HG03354 (cell line): ENCODE measurements around the gene WFS1.

Source experiments
- ATAC-seq: cut with Tn5 transposase; IDR thresholded peaks from one replicate; pipeline ENCODE4 v1.9.1; 2021; ENCODE audit warnings: mild to moderate bottlenecking; ENCODE audit not compliant: unreplicated experiment, poor library complexity, severe bottlenecking

WFS1 gene, protein sequence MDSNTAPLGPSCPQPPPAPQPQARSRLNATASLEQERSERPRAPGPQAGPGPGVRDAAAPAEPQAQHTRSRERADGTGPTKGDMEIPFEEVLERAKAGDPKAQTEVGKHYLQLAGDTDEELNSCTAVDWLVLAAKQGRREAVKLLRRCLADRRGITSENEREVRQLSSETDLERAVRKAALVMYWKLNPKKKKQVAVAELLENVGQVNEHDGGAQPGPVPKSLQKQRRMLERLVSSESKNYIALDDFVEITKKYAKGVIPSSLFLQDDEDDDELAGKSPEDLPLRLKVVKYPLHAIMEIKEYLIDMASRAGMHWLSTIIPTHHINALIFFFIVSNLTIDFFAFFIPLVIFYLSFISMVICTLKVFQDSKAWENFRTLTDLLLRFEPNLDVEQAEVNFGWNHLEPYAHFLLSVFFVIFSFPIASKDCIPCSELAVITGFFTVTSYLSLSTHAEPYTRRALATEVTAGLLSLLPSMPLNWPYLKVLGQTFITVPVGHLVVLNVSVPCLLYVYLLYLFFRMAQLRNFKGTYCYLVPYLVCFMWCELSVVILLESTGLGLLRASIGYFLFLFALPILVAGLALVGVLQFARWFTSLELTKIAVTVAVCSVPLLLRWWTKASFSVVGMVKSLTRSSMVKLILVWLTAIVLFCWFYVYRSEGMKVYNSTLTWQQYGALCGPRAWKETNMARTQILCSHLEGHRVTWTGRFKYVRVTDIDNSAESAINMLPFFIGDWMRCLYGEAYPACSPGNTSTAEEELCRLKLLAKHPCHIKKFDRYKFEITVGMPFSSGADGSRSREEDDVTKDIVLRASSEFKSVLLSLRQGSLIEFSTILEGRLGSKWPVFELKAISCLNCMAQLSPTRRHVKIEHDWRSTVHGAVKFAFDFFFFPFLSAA

DNA sequence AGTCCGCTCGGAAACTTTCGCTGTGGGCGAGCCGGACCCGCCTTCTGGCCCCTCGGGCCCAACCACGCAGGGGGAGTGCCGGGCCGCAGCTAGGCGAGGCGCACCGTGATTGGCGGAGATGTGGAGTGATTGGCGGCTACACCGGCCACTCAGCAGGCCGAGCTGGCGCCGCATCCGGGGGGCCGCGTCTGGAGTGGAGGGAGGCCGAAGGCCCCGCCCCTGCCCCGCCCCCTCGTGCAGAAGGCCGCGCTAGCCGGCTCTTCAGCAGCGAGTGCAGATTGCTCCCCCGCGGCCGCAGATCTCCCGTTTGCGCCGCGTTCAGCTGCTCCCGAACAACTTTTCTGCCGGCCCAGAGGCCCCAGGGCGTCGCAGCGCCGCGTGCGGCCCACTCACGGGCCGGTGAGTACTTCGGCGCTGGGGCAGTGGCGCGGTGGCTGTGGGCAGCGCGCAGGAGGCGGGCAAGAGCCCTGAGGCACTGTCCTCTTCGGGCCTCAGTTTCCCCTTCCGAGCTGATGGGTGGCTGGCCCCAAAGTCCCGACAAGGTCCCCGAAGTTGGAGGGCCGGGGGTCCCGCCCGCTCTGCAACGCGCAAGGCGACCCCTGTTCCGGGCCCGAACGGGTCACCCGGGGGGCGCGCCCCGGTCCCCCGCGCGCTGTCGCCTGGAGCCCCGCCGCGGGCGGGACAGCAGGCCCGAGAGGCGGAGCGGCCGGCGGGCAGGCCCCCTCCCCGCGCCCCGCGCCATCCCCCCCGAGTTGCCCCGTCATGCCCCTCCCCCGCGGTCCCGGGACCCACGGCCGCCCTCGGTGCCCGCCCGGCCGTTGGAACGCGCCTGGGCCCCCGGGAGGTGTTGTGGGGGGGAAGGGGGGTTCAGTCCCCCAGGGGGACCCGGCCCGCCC is at the start of gene WFS1:
Gene WFS1, plus strand, starts transcription at position 235 of the 896 bp plus-strand sequence. CDS start 7,606 bp downstream, outside the sequence.
- ATAC-seq: peak; percentile 100

DNA sequence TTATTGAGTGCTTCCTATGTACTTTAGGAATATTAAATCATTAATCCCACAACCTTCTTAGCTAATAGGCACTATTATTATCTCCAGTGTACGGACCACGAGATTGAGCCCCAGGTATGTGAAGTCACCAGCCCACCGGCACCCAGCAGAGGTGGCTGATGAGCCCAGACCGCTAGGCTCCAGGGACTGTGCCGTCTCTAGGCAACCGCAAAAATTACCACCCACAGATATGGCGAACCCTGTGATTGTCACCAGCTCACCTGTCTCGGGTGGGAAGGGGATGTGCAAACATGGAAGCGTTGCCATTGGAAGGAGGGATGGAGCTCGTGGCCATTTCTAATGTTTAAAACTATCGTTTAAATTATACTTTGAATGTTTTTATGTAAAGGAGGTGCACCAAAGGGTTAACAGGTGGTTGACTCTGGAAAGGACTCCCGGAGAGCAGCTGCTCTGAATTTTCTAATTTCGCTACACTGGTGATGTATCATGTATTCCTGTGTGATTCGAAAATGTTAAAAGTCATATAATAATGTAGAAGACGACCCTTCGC is 48.3 kb upstream of the WFS1 start:
- no peak for ATAC-seq

DNA sequence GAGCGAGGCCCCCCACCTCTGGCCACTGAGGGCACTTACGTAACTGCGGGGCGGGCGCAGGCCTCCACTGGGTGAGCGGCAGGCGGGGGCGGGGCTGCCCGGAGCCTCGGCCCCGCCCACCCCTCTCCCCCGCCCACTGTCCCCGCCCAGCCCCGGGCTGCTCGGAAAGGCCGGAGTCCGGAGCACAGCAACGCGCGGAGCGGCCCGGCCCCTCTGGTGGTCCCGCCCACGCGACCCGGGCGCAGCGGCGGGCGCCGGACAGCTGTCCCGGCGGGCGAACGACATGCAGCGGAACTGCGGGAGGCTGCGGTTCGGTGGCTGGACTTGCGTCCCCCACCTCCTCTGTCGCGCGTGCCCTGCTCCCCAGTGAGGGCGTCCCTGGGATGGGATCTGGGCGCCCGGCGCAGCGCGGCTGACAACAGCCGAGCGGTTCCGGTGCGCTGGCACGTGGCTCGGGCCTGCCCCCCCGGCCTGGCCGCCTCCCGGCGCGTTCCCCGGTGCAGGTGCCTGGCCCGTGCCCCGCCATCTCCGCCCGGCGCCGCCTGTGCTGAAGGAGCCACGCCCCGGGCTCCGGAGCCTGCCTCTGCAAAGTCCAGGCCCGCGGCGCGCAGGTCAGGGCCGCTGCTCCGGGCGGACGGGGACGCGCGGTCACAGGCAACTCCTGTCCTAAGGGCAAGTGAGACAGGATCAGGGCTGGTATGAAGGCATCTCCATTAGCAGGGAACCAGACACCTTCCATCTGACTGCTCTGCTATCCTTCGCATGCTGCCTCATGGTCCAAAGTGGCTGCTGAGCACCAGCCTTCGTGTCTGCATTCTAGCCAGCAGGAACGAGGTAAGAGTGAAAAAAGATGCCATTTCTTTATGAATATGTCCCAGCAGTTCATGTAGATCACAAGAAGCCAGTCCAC is 47.5 kb upstream of the WFS1 start:
- ATAC-seq: no peak

DNA sequence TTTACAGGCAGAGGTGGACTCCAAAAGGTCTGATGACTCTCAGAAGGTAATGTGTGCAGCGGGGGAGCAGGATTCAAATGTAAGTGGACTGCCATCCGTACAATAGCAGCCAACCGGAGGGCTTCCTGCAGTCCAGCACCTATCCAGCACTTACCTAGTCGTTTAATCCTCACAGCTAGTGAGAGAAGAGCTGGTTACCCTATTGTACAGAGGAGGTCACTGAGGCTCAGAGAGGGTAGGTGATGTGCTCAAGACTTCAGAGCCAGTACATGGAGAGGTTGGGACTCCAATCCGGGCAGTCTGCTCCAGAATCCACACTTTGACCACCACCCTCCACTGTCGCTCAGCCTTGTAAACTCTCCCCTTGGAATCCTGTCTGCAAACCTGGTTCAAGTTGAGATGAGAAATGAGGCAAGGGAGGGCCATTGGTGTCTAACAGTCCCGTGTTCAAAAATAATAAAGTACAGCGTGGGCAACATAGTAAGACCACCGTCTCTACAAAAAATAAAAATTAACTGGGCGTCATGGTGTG is 46.8 kb upstream of the WFS1 start:
- no peak for ATAC-seq

DNA sequence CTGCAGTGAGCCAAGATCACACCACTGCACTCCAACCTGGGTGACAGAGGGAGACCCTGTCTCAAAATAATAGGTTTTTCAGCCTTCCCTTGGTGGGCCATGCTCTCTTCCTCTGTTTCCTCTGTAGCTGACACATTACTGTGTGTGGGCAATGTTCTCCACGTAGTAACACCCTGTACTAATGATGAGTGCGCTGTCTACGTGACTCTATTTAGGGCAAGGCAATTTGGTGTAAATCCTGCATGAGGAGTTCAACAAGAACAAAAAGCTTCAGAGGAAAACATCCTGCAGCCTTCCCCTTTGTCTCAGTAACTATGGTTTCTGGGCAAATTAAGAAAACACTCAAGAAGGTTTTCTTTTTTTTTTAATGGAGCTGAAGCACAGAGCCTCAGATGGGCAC is 44.9 kb upstream of the WFS1 start:
- no peak for ATAC-seq

DNA sequence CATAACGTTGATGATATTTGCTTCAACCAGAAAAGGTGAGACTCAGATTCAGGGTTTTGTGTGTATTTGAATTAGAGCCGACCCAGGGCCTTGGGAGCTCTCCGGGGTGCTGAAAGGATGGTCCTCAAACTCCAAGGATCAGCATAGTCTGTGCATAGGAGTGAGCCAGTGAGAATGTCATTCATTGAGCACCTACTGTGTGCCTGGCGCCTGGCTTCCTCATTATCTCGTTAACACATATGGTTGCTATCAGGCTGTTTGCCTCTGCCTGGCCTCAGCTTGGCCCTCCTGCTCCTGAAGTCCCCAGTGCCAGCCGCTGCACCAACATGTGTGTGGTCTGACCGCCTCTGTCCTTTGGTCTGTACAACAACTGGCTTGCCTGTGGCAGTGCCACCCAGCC is 44.2 kb upstream of the WFS1 start:
- ATAC-seq: no peak

DNA sequence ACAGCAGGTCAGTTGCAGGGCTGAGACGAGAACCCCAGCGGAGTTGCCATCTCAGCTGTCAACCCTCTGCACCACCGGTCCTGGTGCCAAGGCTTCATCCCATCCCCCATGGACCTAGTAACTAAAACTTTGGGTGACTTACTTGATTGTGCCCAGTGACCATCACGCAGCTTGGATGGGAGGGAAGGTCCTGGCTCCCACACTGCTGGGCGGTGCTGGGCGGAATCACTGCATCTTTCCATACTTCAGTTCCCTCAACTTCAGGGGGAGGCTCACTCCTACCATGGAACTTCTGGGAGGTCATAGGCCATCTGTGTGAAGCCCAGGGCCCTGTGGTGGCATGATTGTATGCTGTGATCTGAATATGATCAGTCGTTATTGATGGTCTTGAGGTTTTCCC is 43.1 kb upstream of the WFS1 start:
- ATAC-seq: no peak

DNA sequence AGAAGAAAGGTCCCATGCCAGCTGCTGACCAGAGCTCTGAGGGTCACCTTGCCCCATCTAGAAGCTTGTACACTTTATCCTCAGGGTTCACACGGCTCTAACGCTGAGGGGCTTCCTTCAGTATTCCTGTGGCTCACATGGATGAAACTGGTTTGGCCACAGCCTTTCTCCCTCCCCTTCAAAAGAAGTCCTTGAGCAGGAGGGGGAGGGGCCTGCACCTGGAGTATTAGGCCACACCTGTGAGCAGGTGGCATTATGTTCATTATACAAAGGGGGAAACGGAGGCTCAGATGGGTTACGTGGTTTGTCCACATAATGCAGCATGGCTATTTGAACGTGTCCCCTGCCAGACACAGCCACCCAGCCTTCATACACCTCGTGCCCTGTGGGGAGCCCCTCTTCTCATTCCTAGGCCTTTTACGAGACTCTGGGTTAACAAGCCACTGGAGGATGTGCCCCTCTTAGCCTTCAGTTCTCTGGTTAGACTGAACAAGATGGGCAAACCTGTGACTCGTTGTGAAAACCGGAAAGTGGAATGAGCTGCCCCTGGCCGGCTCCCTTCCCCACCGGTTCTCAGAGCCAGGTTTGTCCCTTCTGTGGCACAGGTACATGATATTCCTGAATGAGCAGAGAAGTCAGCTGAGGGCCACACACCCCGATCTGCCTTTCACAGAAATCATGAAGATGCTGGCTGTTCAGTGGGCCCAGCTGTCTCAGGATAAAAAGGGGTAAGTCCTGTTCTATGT is 42.1 kb upstream of the WFS1 start:
- ATAC-seq: no peak

DNA sequence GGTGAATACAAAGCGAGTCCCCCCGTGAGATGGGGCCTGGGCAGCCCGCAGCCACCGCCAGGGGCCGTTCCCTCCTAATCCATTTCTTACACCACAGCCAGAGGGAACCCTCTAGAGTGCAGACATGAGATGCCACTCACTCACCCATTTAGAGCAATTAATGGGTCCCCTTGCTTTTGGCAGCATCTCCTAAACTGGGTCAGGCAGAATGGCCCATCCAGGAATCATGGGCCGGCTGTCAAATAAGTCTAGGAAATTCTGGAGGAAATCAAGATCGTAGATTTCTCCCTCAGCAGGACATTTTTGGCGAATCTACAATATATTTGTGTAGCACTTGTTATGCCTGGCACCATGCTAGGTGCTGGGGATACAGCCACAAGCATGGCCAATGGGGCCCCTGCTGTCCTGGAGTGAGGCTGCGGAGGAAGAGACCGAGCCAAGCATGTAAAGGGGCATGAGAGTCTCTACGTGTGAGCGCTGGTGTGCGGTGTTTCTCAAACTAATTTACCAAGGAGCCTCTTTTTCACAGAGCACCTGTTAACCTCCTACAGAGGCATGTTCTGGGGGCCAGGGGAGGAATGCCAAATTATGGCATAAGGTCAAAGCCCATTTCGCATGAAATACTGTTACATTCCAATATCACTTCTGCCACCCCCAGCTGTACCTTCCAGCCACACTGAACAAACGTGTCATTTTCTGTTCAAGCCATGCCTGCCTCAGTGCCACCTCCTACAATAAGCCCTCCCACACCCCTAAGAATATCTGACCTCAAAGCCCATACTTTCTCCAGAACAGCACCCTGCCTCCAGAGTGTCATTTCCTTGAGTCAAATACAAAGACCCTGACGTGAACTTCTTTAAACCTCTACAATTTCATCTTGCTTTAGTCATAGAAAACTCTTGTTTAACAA is 41.2 kb upstream of the WFS1 start:
- no peak for ATAC-seq

DNA sequence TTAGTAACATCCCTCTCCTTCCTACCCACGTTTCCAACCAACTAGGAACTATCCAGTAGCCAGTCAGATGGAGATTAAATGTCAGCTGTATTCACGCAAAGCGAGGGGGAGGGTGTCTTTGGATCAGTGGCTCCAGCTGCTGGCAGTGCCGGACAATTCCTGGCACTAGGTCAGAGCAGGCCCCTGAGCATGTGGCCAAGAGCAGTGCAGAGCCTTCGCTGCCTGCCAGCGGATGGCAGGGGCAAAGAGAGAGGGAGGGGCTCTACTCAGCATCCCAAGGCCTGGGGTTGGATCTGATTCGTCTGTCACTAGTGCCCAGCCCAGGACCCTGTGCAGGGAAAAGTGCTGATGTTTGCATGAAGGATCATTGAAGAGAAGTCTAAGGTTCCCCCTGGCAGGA is 40.6 kb upstream of the WFS1 start:
- ATAC-seq: no peak

DNA sequence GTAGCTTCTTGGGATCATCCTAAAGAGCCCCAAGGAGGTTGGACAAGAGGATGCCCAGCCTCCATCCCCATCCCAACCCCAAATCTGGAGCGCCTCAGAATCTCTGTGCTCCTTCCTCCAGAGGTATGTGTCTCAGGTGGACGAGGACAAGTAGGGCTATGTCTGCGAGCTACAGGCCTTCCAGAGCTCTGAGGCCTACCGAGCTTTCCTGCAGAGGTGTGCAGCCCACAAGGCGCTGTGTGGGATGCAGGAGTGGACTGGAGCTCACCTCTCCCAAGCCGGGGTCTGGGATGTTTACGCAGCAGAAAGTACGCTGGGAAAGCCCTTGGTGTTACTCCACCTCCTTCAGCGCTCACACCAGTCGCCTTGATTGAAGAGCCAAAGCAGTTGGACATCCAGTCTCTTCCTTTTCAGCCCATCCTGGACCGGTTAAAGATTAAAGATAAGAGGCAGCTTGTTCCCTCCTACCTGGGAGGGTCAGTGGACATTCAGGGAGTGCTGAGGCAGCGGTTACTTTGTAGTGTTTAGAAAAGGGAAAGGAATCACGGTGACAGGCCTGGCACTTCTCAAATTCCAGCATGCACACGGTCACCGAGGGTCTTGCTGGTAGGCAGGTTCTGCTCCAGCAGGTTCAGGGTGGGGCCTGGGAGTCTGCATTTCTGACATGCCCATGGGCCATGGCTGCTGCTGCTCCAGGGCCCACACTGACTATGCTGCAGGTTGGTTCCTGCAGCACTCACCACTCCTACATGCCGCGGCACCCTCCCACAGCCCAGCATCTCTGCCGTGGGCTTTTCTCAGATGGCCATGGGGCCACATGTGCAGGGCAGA is 39.8 kb upstream of the WFS1 start:
- ATAC-seq: no peak

DNA sequence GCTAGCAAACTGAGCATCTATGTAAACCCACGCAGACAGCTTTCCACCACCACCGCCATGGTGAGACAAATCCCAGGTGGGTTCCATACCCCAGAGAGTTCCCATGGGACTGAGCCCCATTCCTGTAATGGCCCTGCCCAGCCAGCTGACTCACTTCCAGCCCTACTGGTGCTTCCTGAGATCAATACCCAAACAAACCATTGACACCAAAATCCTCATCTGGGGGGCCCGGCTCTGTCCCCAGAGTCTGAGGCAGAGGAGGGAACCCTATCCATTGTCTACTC is 39.2 kb upstream of the WFS1 start:
- ATAC-seq: no peak

DNA sequence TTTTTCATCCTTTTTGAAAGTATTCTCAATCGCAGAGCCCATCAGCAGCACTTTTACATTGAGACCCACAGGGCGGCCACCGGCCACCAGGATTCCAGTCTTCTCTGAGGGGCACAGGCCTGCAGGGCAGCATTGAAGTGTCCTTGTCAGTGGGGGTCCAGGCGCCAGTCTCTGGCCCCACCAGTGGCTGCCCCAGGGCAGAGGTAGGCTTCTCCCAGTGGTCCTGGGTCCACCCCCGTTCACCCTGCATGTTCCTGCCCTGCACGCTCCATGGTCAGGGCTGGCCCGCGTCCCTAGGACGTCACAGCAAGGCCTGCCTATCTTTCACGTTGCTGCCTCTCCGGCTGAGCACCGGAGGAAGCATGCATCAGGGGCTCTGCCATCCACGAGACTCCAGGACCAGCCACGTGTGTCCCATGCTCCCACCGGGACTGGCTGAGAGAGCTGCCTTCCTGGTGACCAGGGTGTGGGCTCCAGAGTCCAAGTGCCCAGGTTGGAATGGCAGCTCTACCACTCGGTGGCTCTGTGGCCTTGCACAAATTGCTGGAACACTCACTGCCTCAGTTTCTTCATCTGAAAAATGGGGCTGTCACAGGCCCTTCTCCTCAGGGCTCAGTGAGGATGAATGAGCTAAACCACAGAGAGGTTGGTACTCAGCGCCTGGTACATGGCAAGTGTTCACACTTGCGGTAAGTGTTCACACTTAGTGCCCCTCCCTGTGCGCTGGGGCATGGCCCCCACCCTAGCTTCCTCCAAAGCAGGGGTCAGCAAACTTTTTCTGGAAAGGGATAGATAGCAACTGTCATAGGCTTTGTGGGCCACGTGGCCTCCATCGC is 38.6 kb upstream of the WFS1 start:
- no peak for ATAC-seq

DNA sequence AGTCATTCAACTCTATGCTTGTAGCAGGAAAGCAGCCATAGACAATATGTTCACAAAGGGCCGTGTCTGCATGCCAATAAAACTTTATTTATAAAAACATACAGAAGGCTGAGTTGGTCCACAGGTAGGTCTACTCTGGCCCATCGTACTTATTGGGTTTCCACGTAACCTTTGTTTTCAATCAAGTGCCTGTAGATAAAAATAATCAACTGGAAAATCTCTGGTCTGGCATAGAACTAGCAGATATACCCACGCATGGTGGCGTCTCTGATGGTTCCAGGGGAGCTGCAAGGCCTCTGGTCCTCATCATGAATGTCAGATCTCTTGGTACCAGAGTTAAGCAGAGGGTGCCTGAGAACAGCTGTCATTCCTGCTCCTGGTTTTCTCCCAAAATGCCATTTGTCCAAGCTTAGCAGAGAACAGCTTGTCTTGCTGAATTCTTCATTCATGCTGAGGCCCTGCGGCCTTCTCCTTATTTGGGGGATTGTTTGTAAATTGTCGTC is 37.9 kb upstream of the WFS1 start:
- ATAC-seq: no peak
